ENCODE measurements around the gene TSPAN5.
"Not testable (repeated sequence)": the region's sequence is repeated elsewhere in the genome, so short reads cannot be mapped to it uniquely, and the experiment has no call there.

TSPAN5 gene

DNA sequence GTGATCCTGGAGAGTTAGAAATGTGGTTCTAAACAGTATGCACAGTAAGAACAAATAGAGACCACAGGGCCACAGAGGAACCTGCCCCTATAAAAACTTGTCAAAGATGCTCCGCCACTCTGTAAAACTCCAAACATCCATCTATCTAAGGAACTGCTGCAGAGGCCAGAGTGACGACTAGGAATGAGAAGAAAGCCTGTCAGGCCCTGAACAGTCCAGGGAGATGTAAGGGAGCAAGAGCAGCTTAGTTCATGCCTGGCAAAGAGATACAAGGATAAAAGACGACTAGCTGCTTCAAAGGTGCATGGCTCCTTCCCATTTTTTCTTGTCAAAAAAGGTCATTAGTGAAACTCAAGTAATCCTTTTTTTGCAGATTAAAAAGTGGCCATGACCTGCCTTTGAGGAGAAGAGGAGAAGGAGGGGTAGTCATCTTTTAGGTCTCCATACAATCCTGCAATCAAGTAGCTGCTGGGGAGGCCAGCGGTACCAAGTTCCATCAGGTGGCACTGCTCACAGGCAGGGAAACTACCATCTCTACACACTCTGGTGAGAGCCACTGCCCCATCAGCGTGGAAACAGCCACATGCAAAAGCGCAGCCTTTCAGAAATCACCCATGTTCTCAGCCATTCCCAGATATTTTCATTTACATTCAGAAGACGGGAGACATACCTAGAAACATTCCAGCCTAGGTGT is 162.1 kb downstream of the TSPAN5 start:
- DNase-seq (ENCODE audit: low read depth): no peak

DNA sequence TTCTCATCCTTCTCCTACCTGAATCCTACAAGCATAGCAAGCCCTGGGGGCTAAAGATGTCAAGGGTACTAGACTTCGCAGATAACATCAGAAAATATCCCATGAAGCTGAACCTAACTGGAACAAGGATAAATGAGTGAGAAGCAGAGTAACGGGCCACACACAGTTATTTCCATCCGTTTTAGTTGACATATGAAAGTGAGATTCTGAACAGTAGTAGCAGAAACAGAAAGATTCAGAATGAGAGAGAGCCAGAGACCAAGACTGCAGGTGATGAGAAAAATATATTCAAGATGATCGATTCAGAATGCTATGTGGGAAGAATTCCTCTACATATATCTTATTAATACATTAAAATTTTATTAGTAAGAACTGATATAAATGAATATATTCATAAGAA is 165.1 kb downstream of the TSPAN5 start:
- DNase-seq (ENCODE audit: low read depth): no peak

DNA sequence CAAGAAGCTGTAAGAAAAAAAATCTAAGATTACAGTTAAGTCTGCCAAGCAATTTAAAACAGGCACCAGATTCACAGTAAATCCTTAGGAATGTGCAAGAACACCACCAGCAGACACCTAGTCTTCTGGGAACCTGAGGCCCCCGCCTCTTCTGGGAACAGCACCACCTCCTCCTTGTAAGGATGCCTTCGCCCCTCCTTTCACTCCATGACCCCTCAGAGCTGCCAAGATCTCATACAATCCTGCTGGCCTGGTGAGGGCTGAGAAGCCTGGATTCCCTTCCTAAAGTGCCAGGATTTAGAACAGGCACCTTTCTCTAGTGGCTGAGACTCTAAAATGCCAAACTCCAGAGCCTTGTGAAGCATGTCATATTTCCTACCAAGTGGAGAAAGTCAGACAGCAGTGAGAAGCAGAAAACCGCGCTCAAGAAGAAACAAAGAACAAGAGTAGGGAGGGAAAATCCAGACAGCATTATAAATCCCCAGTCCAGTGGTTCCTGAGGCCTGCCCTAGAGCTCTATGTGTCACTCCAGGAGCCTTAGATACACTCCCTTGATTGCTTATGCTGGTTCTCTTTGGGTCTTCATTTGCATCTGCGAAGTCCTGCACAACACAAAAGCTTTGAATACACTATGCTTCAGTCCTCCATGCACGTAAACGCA is 166.4 kb downstream of the TSPAN5 start:
- no peak for DNase-seq (ENCODE audit: low read depth)

DNA sequence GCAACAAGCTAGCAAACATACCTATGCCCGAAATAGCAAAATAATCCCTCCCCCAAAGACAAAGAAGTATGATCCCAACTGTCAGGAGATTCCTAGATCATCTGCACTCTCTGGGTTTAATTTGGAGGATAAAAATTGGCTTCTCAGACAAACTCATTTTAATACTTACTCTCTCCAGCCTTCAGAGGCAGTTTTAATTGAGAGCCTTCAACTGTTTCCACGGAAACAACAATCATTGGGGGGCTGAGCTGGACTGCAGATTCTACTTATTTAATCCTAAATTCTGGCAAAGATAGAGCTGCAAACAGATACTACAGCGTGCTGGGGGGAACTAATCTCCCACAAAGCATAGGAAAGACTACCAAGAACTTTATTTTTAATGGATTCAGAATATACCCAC is 168.2 kb downstream of the TSPAN5 start:
- no peak for DNase-seq (ENCODE audit: low read depth)

DNA sequence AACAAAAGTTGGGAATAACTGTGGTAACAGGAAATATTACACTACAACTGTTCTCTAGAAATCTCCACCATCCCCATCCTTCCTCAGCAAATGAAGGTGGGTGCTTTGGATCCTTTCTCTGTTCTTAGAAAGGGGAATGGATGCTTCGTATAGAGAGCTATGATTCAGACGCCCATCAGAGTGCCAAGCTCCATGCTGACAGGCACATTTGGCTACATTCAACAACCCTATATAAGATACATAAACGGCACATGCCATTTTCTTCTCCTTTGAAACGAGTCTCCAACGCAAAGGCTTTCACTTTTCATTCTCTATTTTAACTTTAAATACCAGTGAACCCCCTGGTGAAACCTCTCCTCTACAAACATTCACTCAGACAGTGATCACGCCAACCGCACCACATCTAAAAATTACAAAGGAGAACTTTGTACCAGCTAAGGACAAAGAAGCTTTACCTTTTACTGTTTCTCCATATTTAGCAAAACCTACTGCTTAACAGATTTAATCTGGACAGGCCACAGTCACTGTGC is 172.5 kb downstream of the TSPAN5 start:
- no peak for DNase-seq (ENCODE audit: low read depth)

DNA sequence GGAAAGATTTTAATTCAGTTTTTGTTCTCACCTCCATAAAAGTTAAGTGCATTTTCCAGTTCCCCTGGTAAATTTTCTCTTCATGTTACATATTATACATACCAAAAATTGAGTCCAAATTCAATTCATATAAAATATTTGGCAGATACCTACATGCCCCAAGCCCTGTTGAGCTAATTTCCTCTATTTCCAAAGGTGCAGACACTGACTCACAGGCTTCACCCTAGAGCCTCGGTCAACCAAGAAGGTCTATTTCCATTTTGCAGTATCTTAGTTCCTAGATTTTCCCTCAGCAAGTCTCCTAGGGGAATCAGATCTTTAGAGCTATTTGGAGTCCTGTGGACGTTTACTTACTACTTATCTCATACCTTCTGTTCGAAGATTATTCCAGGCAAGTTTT is 174.4 kb downstream of the TSPAN5 start:
- no peak for DNase-seq (ENCODE audit: low read depth)

DNA sequence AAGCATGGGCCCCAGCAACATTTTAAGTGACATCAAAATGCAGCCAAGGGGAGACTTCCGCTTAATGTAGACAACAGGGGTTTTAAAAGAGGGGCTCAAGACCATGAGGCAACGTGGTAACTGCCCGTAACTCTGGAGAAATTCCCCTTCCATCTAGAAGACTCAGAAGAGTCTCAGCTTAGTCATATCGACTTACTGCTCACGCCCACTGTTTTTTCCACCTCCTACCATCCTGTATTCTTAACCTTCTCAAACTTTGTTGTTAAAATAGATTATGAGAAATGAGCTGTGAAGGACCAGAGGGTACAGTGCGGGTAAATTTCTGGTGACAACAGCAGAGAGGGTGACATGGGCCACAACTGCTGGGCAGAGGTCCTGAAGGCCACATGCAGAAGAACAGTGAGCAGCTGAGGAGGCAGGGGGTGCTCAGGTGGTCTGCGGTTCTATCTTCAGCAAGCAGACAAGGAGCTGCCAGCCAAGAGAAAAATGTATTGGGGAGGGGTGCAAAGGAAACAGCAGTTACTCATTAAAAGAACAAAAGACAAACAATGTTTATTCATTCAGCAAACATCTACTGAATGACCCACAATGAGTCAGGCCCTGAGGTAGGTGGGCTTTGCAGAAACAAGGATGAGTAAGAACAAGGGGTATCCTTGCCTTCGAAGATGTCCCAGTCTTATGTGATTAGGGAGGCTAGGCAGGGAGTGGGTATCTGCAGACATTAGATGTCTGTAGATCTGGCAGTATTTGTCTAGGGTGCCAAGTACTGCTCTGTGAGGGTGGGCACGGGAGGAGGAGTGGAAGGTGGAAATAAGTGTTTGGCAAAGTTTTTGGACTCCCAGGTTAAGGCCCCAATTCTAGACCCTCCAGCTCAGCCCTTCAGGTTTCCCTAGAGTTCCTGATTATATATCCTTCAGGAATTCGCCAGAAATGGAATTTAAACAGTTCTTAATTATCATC is 175.3 kb downstream of the TSPAN5 start:
- DNase-seq (ENCODE audit: low read depth): peak; percentile 31

DNA sequence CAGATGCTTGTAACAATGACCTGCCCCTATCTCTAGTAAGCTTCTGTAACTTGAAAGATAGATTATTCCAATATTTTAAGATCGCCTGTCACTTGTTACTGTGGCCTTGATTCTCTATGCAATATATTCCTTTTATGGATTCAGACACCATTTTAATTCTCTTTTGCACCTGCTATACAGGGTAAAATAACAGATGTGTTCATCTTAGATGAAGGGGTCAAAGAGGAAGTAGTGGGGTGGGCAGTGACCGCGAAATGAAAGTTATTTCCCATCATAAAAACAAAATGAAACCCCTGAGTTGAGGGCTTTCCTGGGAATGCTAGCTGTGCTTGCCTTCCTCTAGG is 175.9 kb downstream of the TSPAN5 start:
- no peak for DNase-seq (ENCODE audit: low read depth)

DNA sequence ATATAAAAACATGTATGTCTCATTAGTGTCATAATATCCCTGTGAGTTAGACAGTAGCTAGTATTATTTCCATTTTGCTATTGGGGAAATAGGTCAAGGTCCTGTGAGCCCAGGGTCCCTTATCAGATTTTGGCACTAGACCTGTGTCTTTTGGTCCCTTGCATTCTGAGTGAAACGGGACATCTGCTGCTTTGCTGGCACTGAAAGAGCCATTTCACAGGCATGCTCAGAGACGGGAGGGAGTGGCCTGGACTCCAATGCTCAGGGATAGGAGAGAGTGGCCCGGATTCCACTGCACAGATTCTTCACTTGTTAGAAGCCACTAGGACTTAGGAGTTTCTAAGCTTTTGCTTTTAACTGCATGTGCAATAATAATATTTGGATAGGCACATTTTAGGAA is 177.2 kb downstream of the TSPAN5 start:
- DNase-seq (ENCODE audit: low read depth): no peak

DNA sequence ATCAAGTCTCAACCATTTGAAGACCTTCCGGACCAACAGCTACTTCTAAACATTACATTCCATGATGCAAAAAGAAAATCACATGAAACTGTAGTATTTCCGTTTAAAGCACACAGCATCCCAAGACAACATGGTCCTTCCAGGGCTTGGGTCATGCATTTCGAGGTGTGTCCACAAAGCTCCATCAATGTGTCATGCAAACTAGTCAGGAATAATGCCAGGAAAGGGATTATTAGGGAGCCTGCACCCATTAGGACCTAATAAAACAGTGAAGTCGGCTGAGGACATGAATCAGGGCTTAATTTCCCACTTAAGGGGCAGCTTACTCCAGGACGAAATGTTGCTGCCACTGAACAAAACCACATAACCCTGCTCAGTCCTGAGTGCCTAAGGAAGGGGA is 177.9 kb downstream of the TSPAN5 start:
- DNase-seq (ENCODE audit: low read depth): no peak

DNA sequence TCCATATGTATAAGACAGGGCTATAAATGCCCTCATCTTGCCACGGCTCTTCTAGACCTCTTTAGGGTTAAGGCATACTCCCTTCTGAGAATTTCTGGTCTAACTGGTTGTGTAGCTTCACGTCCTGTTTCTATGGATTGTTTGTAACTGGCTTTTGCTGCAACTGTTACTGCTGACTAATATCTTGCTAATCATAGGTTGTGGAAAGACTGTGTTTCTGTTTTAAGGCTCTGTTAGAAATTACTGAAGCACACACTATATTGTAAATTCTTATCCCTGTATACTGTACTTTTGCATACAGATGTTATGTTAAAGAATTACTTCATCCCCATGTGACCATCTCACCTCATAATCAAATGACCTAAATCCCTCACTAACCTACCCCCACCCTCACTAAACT is 178.8 kb downstream of the TSPAN5 start:
- DNase-seq (ENCODE audit: low read depth): not testable (repeated sequence)

DNA sequence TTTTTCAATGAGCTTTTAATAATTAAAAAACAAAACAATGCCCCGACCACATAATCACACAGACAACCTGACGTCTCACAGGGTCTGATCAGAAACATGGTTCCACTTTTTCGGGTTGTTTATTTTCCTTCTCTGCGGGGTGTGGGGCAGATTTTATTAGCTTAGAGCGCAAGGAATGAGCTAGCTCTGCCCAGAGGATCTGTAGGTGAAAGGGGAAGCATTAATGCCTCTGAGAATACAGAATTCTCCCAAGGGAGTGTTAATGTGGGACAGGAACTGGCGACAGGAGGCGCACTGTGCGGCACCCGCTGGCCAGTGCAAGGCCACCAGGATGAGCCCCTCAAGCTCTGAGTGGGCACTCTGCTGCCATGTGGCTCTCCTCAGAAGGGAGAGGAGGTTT is 181.5 kb downstream of the TSPAN5 start:
- no peak for DNase-seq (ENCODE audit: low read depth)

DNA sequence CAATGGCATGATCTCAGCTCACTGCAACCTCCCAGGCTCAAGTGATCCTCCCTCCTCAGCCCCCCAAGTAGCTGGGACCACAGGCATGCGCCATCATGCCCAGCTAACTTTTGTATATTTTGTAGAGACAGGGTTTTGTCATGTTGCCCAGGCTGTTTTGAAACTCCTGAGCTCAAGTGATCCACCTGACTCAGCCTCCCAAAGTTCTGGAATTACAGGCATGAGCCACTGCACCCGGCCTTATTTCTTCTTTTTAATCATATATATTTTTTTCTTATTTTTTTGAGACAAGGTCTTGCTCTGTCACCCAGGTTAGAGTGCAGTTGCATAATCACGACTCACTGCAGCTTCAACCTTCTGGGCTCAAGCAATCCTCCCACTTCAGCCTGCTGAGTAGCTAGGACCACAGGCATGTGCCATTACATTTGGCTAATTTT is 184.0 kb downstream of the TSPAN5 start:
- DNase-seq (ENCODE audit: low read depth): peak; percentile 68

DNA sequence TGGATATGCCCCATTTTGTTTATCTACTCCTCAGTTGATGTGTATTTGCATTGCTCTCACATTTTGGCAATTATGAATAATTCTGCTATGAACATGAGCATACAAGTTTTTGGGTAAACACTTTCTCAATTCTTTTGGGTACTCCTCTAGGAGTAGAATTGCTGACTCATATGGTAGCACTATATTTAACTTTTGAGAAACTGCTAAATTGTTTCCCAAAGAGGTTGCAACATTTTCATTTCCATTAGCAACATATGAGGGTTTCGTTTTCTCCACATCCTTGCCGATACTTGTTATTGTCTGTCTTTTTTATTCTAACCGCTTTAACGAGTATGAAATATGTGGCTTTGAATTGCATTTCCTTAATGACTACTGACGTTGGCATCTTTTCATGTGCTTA is 185.4 kb downstream of the TSPAN5 start:
- DNase-seq (ENCODE audit: low read depth): no peak

DNA sequence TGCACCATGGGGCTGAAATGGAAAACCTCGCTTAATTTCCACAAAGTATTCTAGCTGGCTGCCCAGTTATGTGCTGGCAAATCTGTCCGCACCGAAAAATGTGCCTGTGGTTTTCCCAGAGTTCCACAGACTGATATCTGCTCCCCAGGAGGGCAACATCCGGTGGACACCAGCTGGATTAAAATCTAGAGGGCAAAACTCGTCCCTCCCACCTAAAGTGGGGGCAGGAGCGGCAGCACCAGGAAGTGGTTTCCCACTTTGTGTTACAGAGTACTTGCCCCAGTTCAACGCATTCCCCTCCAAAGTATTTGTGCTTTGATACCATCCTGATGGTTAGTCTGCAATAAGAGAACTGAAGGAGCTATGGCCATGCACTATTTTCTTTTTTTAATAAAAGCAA is 187.6 kb downstream of the TSPAN5 start:
- DNase-seq (ENCODE audit: low read depth): no peak

DNA sequence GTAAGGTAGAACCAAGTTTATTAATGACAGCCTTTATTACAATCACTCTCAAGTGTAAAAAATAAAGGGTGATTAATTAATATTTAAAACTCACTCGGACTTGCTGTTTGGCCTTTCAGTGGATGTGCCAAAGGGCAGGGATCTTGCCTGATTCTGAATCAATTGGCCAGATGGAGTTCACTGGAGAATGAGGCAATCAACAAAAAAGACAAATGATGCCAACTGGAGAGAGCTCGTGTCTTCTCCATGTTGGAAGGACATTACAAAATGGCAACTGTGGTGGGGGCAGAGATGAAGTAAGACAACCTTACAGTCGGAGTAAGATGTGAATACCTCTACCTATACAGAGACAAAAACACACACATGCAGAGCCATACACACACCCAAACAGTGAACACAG is 188.0 kb downstream of the TSPAN5 start:
- DNase-seq (ENCODE audit: low read depth): no peak

DNA sequence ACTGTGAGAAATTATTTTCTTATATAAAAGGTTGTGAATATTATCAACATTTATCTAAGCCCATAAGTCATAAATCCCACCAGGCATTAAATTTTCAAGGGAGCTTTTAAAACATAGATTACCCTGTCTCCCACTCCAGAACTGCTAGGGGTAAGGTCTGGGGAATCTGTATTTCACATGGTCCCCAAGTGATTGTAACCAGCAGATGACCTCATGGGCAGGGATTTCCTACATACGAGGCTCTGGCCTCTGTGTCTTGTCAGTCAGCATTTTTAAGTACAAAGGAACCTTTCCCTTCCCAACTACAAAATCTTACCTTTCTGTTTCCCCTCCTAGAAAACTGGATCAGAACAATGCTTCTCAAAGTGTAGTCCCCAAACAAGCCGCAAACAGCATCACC is 188.6 kb downstream of the TSPAN5 start:
- no peak for DNase-seq (ENCODE audit: low read depth)

DNA sequence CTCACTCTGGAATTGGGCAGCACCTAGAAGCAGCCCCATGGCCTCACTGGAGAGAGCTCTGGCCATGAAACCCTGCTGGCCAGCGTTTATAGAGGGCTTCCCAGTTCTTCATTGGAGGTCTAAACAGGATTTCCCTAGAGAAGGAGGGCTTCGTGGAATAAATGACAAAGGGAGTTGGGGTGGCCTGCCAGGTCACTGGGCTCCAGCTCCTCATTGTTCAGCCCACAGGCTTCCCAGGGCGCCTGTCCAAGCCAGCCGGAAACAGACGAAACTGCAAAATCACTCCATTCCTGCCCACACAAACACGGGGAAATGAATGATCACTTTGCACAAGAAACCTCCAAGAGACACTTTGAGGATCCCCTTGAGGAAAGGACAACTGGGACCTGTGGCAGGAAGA is 189.7 kb downstream of the TSPAN5 start:
- no peak for DNase-seq (ENCODE audit: low read depth)

DNA sequence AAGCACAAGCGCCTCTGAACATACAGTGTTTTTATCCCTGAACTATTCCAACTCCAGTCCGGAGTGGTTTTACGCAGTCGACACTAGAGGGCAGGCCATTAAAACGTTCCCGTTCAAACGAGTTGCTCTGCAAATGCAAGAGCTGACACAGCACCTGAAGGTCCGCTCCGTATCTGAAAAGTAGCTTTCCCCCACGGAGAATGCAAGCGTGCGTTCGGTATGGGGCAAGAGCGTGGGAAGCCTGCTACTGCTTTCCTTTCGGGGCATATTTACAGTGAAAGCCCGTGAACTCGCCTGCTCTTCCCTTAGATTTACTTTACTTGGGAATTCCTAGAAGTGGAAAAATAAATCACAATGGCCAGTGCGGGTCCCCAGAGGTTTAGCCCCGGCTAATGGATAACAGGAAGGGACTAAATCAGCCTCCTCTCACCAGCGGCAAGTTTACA is 190.8 kb downstream of the TSPAN5 start:
- DNase-seq (ENCODE audit: low read depth): peak; percentile 48

DNA sequence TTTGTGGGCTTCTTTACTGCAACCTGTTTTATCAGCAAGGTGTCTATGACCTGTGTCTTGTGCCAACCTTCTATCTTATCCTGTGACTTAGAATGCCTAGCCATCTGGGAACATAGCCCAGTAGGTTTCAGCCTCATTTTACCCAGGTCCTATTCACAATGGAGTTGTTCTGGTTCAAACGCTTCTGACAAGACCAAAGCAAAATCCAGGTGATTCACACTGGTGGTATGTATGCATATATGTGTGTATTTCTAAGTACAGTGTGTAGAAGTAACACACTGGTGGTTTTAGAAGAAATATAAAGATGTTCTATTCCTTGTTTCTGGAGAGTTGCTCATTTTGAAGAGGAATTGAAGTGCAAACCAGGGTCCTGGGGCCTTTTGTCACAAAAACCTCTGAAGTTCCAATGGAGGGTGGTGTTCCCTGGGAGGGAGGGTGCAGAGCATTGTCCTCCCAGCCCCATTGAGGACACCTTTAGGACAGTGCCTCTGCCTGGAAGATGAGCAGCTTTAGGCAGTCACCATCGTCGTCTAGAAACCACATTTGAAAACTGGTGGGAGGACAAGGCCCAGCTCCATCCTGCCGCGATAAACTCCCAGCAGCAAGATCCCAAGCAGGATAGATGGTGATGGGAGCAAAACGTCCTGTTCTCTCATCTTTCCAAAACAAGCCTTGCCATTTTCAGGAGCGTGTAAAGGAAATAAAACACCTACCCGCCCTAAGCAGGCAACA is 191.4 kb downstream of the TSPAN5 start:
- DNase-seq (ENCODE audit: low read depth): no peak

DNA sequence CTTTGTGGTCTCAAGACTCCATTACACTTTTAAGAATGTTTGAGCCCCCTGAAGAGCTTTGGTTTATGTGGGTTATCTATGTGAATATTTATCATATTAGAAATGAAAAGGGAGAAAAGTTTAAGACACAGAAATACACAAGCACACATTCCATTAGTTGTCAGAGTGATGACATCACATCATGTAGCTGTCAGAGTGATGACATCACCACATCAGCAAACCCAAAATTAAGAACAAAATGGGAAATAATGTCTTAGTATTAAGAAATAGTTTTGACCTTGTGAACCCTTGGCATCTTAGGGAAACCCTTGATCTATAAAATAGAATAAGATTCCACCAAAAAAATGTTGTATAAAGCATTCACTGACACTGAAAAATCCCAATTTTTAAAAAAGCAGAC is 195.9 kb downstream of the TSPAN5 start:
- DNase-seq (ENCODE audit: low read depth): no peak
